IMR-90 (cell line): ENCODE measurements around the gene ARHGEF4. TPM values are rescaled to one million over a fixed set of nuclear protein-coding genes. Genes with fewer than 3 reads are reported as not detected.

ENCODE experiments used
- ATAC-seq: fragments of 200-7000 bp; cut with Tn5 transposase; 2 replicates; pipeline ENCODE4 v1.9.1; 2020; ENCODE audit warnings: low read depth, mild to moderate bottlenecking, moderate library complexity
- BruUV-seq: library from RNA; stranded (reverse); fragments of 400-500 nt; replicated peaks from 2 replicates; lab custom pipeline; 2021; lab: Mats Ljungman, UMichigan
- CTCF ChIA-PET: fragments of 300-600 bp; formaldehyde crosslinking; extraction: SDS; loops from one replicate; lab custom pipeline; 2021; ENCODE audit warnings: antibody characterized with exemption; lab: Yijun Ruan, JAX
- POLR2A ChIA-PET: fragments of 300-600 bp; sonication (Branson Sonifier 250); formaldehyde crosslinking; loops from one replicate; lab custom pipeline; 2022; ENCODE audit warnings: antibody characterized with exemption; ENCODE audit not compliant: unreplicated experiment; lab: Charles Lee
- DNase-seq: peaks from one replicate; pipeline ENCODE4 v3.0.0; 2013
- H2AFZ ChIP-seq: replicated peaks from 2 replicates; pipeline ENCODE3; 2013; ENCODE audit warnings: low read length, mild to moderate bottlenecking; ENCODE audit not compliant: poor library complexity
- H2AK5ac ChIP-seq: 2 replicates; pipeline ENCODE4 v1.6.1; 2013; ENCODE audit warnings: low read depth, low read length, inconsistent platforms
- H2AK9ac ChIP-seq: replicated peaks from 2 replicates; pipeline ENCODE3; 2013; ENCODE audit warnings: mild to moderate bottlenecking, low read depth, low read length, moderate library complexity; ENCODE audit not compliant: poor library complexity
- H2BK120ac ChIP-seq: 2 replicates; pipeline ENCODE4 v1.6.1; 2013; ENCODE audit warnings: low read depth, low read length, inconsistent platforms
- H2BK15ac ChIP-seq: 3 replicates; pipeline ENCODE4 v1.6.1; 2013; ENCODE audit warnings: low read depth, low read length, inconsistent platforms
- H2BK20ac ChIP-seq: 2 replicates; pipeline ENCODE4 v1.6.1; 2013; ENCODE audit warnings: low read depth, mild to moderate bottlenecking, inconsistent platforms, low read length, moderate library complexity
- H2BK5ac ChIP-seq: 2 replicates; pipeline ENCODE4 v1.6.1; 2013; ENCODE audit warnings: mild to moderate bottlenecking, low read depth, low read length, inconsistent platforms; ENCODE audit not compliant: poor library complexity, severe bottlenecking
- H3K14ac ChIP-seq: replicated peaks from 2 replicates; pipeline ENCODE4 v1.6.1; 2013; ENCODE audit warnings: low read depth, low read length, inconsistent platforms
- H3K18ac ChIP-seq: 2 replicates; pipeline ENCODE4 v1.6.1; 2013; ENCODE audit warnings: low read depth, low read length, control low read depth
- H3K23ac ChIP-seq: 2 replicates; pipeline ENCODE4 v1.6.1; 2013; ENCODE audit warnings: low read depth, low read length, inconsistent platforms
- H3K27ac ChIP-seq: 2 replicates; pipeline ENCODE4 v1.5.1; 2013; ENCODE audit warnings: mild to moderate bottlenecking, control low read depth, low read length; ENCODE audit not compliant: insufficient read depth
- H3K27me3 ChIP-seq: 2 replicates; pipeline ENCODE4 v1.6.1; 2013; ENCODE audit warnings: low read length; ENCODE audit not compliant: control insufficient read depth, insufficient read depth
- H3K36me3 ChIP-seq: 2 replicates; pipeline ENCODE4 v1.6.1; 2013; ENCODE audit warnings: low read length, mixed read lengths; ENCODE audit not compliant: control insufficient read depth, insufficient read depth
- H3K4ac ChIP-seq: 2 replicates; pipeline ENCODE4 v1.6.1; 2013; ENCODE audit warnings: low read depth, low read length, inconsistent platforms
- H3K4me1 ChIP-seq: 2 replicates; pipeline ENCODE4 v1.6.1; 2013; ENCODE audit warnings: low read length, mixed read lengths; ENCODE audit not compliant: control insufficient read depth, insufficient read depth
- H3K4me2 ChIP-seq: 2 replicates; pipeline ENCODE4 v1.6.1; 2013; ENCODE audit warnings: low read depth, mild to moderate bottlenecking, control low read depth, low read length, moderate library complexity
- H3K4me3 ChIP-seq: 2 replicates; pipeline ENCODE4 v1.5.1; 2013; ENCODE audit warnings: low read depth, mild to moderate bottlenecking, control low read depth, low read length, moderate library complexity; ENCODE audit not compliant: insufficient read depth
- H3K56ac ChIP-seq: 2 replicates; pipeline ENCODE4 v1.6.1; 2013; ENCODE audit warnings: low read length, inconsistent platforms; ENCODE audit not compliant: insufficient read depth; ENCODE audit errors: extremely low read depth
- H3K79me1 ChIP-seq, 2 experiments: 2 replicates each; pipeline ENCODE4 v1.6.1; 2013; ENCODE audit warnings: low read length in 2 of 2, inconsistent platforms in 1 of 2, low read depth in 1 of 2
- H3K9ac ChIP-seq: 2 replicates; pipeline ENCODE4 v1.6.1; 2013; ENCODE audit warnings: low read depth, low read length, control low read depth
- H3K9me1 ChIP-seq: 2 replicates; pipeline ENCODE4 v1.6.1; 2013; ENCODE audit warnings: low read length, inconsistent platforms; ENCODE audit not compliant: insufficient read depth
- H3K9me3 ChIP-seq: 2 replicates; pipeline ENCODE4 v1.6.1; 2013; ENCODE audit warnings: low read length; ENCODE audit not compliant: control insufficient read depth, insufficient read depth
- H4K20me1 ChIP-seq: 2 replicates; pipeline ENCODE4 v1.6.1; 2013; ENCODE audit warnings: low read length, inconsistent platforms; ENCODE audit not compliant: insufficient read depth
- H4K5ac ChIP-seq: 2 replicates; pipeline ENCODE4 v1.6.1; 2013; ENCODE audit warnings: mild to moderate bottlenecking, low read depth, low read length, control low read depth
- H4K8ac ChIP-seq, 2 experiments: 2 replicates each; pipeline ENCODE4 v1.6.1; 2013; ENCODE audit warnings: low read depth in 2 of 2, low read length in 2 of 2, control low read depth in 1 of 2, inconsistent platforms in 1 of 2
- H4K91ac ChIP-seq: 2 replicates; pipeline ENCODE4 v1.6.1; 2013; ENCODE audit warnings: low read depth, low read length, inconsistent platforms; ENCODE audit not compliant: insufficient read depth
- BHLHE40 ChIP-seq: fragments of 150-350 bp; IDR thresholded peaks from 2 replicates; pipeline ENCODE4 v1.6.1; 2016; ENCODE audit warnings: mild to moderate bottlenecking, low read depth, low read length
- CEBPB ChIP-seq: IDR thresholded peaks from 2 replicates; pipeline ENCODE4 v1.6.1; 2012; ENCODE audit warnings: low read depth, low read length, improper control_type of control experiment
- FOS ChIP-seq: fragments of 150-350 bp; IDR thresholded peaks from 2 replicates; pipeline ENCODE4 v1.6.1; 2016; ENCODE audit warnings: low read depth, low read length
- MAFK ChIP-seq: IDR thresholded peaks from 2 replicates; pipeline ENCODE4 v1.6.1; 2012; ENCODE audit warnings: low read depth, low read length, improper control_type of control experiment
- MAZ ChIP-seq: IDR thresholded peaks from 2 replicates; pipeline ENCODE4 v1.6.1; 2012; ENCODE audit warnings: low read depth, mild to moderate bottlenecking, low read length, improper control_type of control experiment, moderate library complexity, borderline replicate concordance
- RCOR1 ChIP-seq: IDR thresholded peaks from 2 replicates; pipeline ENCODE4 v1.6.1; 2012; ENCODE audit warnings: mild to moderate bottlenecking, low read length, improper control_type of control experiment; ENCODE audit not compliant: insufficient replicate concordance
- RFX5 ChIP-seq: IDR thresholded peaks from 2 replicates; pipeline ENCODE4 v1.8.0; 2012; ENCODE audit warnings: low read depth, mild to moderate bottlenecking, low read length, moderate library complexity
- WGBS, 2 experiments: methylation state at CpG; one replicate each; pipeline versions ENCODE4 v1.1.5 to v1.1.7; 2013; ENCODE audit warnings: missing lambda C conversion rate in 2 of 2; ENCODE audit not compliant: insufficient read length in 1 of 2; ENCODE audit errors: extremely low coverage in 2 of 2; 5-methylcytosine and 5-hydroxymethylcytosine counted together
- dilution Hi-C: fragments of 300-500 bp; cut with HindIII; formaldehyde crosslinking; loops from one replicate; pipeline ENCODE4 v1.14.3; 2018; ENCODE audit warnings: low sequenced_read_pairs; ENCODE audit not compliant: unreplicated experiment
- in situ Hi-C: fragments of 300-500 bp; cut with MboI; formaldehyde crosslinking; loops from 3 replicates; pipeline ENCODE4 v1.14.3; 2019; ENCODE audit warnings: low sequenced_read_pairs, inconsistent platforms, mixed read lengths
- intact Hi-C: fragments of 100-400 bp; cut with micrococcal nuclease; formaldehyde crosslinking; loops from 2 replicates; pipeline ENCODE4 v1.10.0; 2022
- polyA plus RNA-seq, 3 experiments: library from polyadenylated mRNA; depleted of rRNA; stranded (reverse); fragments of >200 nt; gene quantifications; 2 replicates each; pipeline ENCODE4 v1.2.3, GENCODE V29; 2012; ENCODE audit warnings: low replicate concordance in 1 of 3
- total RNA-seq: library from RNA; depleted of rRNA; stranded (reverse); fragments of >200 nt; gene quantifications from 2 replicates; pipeline ENCODE4 v1.2.3, GENCODE V29; 2012

Gene ARHGEF4
- total and polyA plus RNA-seq, 2 of the 4 experiments (the other 2 are of a cell fraction) = 2.7 to 5.0 TPM

- TF ChIP-seq CEBPB = no peak
These were observed 14.3 kb downstream of the ARHGEF4 start (continued) for GRCh38 chr2:130850788-130851623.

DNA sequence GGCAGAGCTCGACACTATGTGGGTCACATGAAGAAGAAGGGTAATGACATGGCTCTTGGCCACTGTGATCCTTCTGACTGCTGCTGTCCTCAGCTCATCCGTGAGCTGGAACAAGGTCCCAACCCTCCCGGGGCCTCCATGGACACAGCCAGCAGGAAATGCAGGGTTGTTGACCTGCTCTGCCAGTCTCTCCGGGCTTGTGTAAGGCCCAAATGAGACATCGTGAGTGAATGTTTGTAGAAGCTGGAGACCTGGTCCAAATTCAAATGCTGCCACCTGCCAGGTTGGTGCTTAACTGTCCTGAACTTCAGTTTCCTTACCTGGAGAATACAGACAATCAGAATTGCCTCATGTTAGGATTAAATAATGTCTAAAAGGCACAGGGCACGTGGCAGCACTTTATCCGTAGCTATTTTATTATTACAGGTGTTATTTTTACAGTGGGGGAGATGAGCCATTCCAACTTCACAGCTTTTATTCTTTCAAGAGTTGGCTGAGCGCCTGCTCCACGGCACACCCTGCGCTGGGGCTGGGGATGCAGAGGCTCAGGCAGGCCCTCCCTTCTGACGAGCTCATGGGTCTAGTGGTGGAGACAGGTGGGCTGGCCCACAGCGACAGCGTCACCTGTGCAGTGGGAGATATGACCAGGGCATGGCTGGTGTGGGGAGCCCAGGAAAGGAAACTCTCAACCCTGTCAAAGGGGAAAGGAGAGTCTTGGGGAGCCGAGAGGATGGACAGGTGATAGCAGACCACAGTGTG, 15.1 kb downstream of the ARHGEF4 start:
- no peak overlapping the region for H3K4ac ChIP-seq
- H3K4me2 ChIP-seq = no peak overlapping the region
- no peaks in the 10 kb centered on the region for H4K20me1 ChIP-seq
- H3K9me3 ChIP-seq = no peaks in the 10 kb centered on the region
- H2BK15ac ChIP-seq = no peak overlapping the region
- BruUV-seq = no TSS peak
- no peak overlapping the region for H3K23ac ChIP-seq
- in situ Hi-C loops (no loop called here), intact Hi-C loops (no loop called here), dilution Hi-C loops (no loop called here)
- no peaks in the 10 kb centered on the region for H3K79me1 ChIP-seq
- 40% methylated on average over 1 of the region's 14 CpGs; no CpG with 5 or more reads in 1 of the 2 experiments for WGBS, 2 experiments
- H2BK120ac ChIP-seq = no peak overlapping the region
- no peak overlapping the region for H4K5ac ChIP-seq
- CTCF ChIA-PET = no interaction called here
- no peaks in the 10 kb centered on the region for H3K9me1 ChIP-seq
- H3K18ac ChIP-seq = no peak overlapping the region
- no peak overlapping the region for H3K4me3 ChIP-seq
- no peaks in the 10 kb centered on the region for H3K36me3 ChIP-seq
- no peak for DNase-seq
- no peak overlapping the region for H4K8ac ChIP-seq
- no peak overlapping the region for H2AK5ac ChIP-seq
- no peak overlapping the region for H3K56ac ChIP-seq
- TF ChIP-seq RFX5 (no peak), CEBPB (no peak), MAFK (no peak), FOS (no peak), RCOR1 (no peak), BHLHE40 (no peak), MAZ (no peak)
- no peak overlapping the region for H2BK5ac ChIP-seq
- POLR2A ChIA-PET = no interaction called here
- H3K14ac ChIP-seq = no peak overlapping the region
- no peak for ATAC-seq
- no peak overlapping the region for H4K91ac ChIP-seq
- no peak overlapping the region for H3K9ac ChIP-seq
- H2AFZ ChIP-seq = no peak overlapping the region
- no peak overlapping the region for H3K27ac ChIP-seq
- no peaks in the 10 kb centered on the region for H3K4me1 ChIP-seq
- no peaks in the 10 kb centered on the region; the same call in 1 of the 2 replicates for H3K27me3 ChIP-seq
- H2BK20ac ChIP-seq = no peak overlapping the region
- H2AK9ac ChIP-seq = no peak overlapping the region
